Cardiac muscle cell (in vitro differentiated cells and primary cell): ENCODE measurements around the gene VSIG8. TPM values are rescaled to one million over a fixed set of nuclear protein-coding genes. Genes with fewer than 3 reads are reported as not detected.
"Not testable (repeated sequence)": the region's sequence is repeated elsewhere in the genome, so short reads cannot be mapped to it uniquely, and the experiment has no call there.

ENCODE experiments used
- DNase-seq, 2 donors: peaks; one replicate each; pipeline versions ENCODE4 v3.0.0 to v3.0.0-alpha.2; 2010 to 2017; ENCODE audit warnings: low read depth in 1 of 2, low spot score in 1 of 2
- H3K27ac ChIP-seq: fragments of 200-600 bp; sonication (generic); 2 replicates; pipeline ENCODE4 v1.5.1; 2016
- H3K27me3 ChIP-seq: fragments of 200-600 bp; sonication (generic); 2 replicates; pipeline ENCODE4 v1.6.0; 2016; ENCODE audit warnings: control low read depth
- H3K36me3 ChIP-seq: fragments of 200-600 bp; sonication (generic); 2 replicates; pipeline ENCODE4 v1.5.1; 2016; ENCODE audit warnings: control low read depth
- H3K4me1 ChIP-seq: fragments of 200-600 bp; sonication (generic); 2 replicates; pipeline ENCODE4 v1.8.1; 2017; ENCODE audit warnings: low read depth, mild to moderate bottlenecking, mixed run types
- H3K4me3 ChIP-seq: fragments of 200-600 bp; sonication (generic); 2 replicates; pipeline ENCODE4 v1.5.1; 2016; ENCODE audit warnings: mild to moderate bottlenecking
- H3K9me3 ChIP-seq: fragments of 200-600 bp; sonication (generic); 2 replicates; pipeline ENCODE4 v1.5.1; 2017; ENCODE audit warnings: low read depth, mild to moderate bottlenecking, control low read depth
- polyA plus RNA-seq: library from polyadenylated mRNA; unstranded; fragments of >200 nt; fragmentation: Nextera tagmentation; extraction: Ambion mirVana; gene quantifications from 2 replicates; pipeline ENCODE4 v1.2.1, GENCODE V29; 2016
- total RNA-seq: library from RNA; depleted of rRNA; stranded (reverse); fragments of >200 nt; gene quantifications from 2 replicates; pipeline ENCODE4 v1.2.3, GENCODE V29; 2016
- TF ChIP-seq, protein P1 (sequence below): IDR thresholded peaks from 2 replicates; pipeline ENCODE4 v1.5.1; 2012; ENCODE audit warnings: low read depth, mild to moderate bottlenecking, low read length

VSIG8 gene
- total and polyA plus RNA-seq, 2 experiments from 2014 or later = not detected

DNA sequence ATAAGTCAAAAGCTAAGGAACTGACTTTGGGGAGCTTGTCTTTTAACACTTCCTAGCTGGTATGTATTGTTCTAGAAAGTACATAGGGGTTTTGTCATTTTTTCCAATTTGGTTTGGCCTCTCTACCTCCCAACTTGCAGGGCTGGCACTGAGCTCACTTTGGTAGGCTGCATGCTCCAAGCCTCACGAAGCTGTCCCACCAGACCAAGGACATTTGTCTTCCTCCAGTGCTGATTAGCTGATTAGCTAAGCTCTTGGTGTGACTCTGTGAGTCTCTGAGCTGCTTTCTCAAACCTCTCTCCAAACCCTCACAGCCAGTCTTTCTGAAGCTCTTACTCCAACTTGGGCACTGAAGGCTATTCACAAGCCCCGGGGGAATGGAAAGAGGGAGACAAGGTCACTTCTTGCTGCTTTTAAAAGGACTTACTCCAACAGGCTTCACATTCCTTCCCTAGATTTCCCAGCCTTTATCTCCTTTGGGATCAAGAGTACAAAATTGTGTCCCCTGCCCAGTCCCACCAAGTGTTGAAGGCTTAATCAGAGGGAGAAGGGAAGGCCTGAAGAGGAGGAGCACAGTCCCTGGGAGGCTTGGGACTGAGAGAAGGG lies 38.4 kb upstream of the VSIG8 start:
- H3K4me3 ChIP-seq = no peak overlapping the region
- no peaks in the 10 kb centered on the region for H3K9me3 ChIP-seq
- H3K27ac ChIP-seq = no peak overlapping the region
- no peaks in the 10 kb centered on the region for H3K36me3 ChIP-seq
- no peak for DNase-seq
- H3K4me1 ChIP-seq = peaks cover 9% of the 10 kb centered on the region
- TF ChIP-seq, protein P1, sequence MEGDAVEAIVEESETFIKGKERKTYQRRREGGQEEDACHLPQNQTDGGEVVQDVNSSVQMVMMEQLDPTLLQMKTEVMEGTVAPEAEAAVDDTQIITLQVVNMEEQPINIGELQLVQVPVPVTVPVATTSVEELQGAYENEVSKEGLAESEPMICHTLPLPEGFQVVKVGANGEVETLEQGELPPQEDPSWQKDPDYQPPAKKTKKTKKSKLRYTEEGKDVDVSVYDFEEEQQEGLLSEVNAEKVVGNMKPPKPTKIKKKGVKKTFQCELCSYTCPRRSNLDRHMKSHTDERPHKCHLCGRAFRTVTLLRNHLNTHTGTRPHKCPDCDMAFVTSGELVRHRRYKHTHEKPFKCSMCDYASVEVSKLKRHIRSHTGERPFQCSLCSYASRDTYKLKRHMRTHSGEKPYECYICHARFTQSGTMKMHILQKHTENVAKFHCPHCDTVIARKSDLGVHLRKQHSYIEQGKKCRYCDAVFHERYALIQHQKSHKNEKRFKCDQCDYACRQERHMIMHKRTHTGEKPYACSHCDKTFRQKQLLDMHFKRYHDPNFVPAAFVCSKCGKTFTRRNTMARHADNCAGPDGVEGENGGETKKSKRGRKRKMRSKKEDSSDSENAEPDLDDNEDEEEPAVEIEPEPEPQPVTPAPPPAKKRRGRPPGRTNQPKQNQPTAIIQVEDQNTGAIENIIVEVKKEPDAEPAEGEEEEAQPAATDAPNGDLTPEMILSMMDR = no peak
- no peaks in the 10 kb centered on the region for H3K27me3 ChIP-seq

DNA sequence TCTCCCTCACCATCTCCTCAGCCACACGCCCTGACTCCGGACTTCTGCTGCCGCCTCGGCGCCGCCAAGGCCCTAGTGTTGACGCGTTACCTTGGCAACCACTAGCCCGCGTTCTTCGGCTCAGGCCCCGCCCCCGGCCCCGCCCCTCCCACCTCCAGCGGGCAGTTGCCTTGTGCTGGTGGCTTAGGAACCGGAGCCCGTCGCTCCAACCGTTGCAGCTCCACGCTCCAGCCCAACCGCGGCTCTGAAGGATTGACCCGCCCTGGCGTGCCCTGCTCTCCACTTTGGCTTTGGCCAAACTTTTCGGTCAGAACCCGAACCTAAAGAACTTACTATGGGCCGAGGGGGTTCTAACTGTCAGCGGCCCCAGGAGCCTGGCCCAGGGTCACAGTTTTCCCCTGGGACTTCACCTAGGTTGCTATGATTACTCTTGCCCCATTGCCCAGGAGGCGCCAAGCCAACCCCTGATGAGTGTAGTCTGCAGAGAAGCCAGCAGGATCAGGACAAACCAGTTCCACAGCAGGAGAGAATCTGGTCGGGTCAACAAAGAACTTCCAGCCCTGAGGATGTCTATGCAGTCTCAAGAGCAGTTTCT lies 37.7 kb upstream of the VSIG8 start, which contains the start of gene CFAP45:
CFAP45 (minus strand) TSS at position 80 of the 595 bp plus-strand sequence; CDS start at position 13, 67 bp downstream.
- TF ChIP-seq, protein P1 = no peak
- Histone ChIP-seq H3K36me3 (no peaks in the 10 kb centered on the region), H3K4me1 (peaks cover 9% of the 10 kb centered on the region), H3K27ac (no peak within 1 kb of the TSS), H3K9me3 (no peaks in the 10 kb centered on the region), H3K4me3 (no peak within 1 kb of the TSS), H3K27me3 (no peaks in the 10 kb centered on the region)
- DNase-seq = peak; percentile 91 to 95

DNA sequence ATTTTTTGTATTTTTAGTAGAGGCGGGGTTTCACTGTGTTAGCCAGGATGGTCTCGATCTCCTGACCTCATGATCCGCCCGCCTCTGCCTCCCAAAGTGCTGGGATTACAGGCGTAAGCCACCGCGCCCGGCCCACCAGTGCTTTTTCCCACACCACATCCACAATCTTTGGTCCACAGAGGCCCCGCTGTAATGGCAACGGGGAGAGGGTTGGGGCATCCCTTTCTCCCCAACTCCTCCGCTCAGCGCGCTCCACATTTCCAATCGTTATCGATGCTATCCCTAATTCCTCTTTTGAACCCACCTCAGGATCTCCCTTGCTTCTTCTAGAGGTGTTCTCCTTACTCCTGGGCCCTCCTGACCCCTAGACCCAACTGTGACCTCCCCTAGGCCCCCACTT lies 37.2 kb upstream of the VSIG8 start:
- H3K36me3 ChIP-seq, H3K4me1 ChIP-seq, H3K9me3 ChIP-seq, H3K27me3 ChIP-seq, DNase-seq, H3K4me3 ChIP-seq, H3K27ac ChIP-seq: not testable (repeated sequence)

DNA sequence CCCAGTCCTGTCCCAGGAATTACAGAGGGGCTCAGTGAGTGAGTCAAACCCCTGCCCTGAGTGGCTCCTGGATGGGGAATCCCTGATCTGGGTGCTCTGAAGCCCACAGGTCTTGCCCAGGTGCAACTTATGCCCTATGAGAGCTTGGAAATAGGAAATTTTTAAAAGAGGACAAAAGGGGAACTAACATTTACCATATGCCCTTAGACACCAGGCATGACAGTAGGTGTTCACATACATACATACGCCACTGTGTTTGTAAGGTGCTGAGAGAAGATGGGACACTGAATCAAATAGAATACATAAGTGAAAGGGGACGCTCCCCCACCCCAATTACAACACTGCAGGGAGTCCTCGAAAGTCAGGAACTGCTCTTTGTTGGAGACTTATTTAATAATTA lies 36.1 kb upstream of the VSIG8 start:
- Histone ChIP-seq H3K36me3 (no peaks in the 10 kb centered on the region), H3K4me3 (no peak overlapping the region), H3K27ac (no peak overlapping the region), H3K4me1 (peaks cover 9% of the 10 kb centered on the region), H3K9me3 (no peaks in the 10 kb centered on the region), H3K27me3 (no peaks in the 10 kb centered on the region)
- DNase-seq = no peak
- TF ChIP-seq, protein P1 = no peak

DNA sequence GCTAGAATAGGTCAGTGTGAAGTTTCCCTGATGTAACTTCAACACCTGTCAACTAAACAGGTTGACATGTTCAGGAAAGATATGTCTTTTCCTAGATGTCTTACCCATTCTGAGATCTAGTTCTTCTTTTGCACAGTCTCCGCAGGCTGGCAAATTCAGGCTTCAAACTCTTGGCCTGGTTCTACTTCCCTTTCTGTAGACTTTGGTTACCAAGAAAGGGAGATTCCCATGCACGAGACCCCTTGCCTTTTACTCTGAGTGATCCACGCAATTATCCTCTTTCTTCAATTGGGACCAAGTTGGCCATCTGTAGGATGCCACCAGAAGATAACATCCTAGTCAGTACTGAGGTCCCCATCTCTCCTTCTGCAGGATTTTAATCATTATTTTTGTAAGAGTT lies 35.5 kb upstream of the VSIG8 start:
- TF ChIP-seq, protein P1 = no peak
- H3K36me3 ChIP-seq = no peaks in the 10 kb centered on the region
- no peaks in the 10 kb centered on the region for H3K27me3 ChIP-seq
- H3K4me1 ChIP-seq = peaks cover 9% of the 10 kb centered on the region
- H3K4me3 ChIP-seq = no peak overlapping the region
- H3K9me3 ChIP-seq = no peaks in the 10 kb centered on the region
- DNase-seq = no peak
- no peak overlapping the region for H3K27ac ChIP-seq

DNA sequence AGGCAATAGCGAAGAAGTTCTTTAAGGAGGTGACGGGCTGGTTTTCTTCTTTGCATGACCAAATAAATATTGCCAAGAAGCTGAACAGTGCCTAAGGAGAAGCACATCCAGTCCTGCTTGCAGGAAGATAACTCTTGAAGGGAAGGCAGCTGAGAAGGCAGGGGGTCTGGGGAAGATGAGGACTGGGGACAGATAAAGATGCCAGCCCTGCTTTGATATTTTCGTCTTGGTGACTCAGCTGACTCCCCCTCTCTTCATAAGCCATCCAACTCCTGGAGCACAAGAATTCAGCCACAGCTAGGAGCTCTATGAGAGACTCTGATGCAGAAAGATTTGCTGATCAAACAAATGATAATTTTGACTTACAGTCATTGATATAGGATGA lies 34.1 kb upstream of the VSIG8 start:
- TF ChIP-seq, protein P1 = no peak
- no peak for DNase-seq
- peaks cover 9% of the 10 kb centered on the region for H3K4me1 ChIP-seq

More for the DNA sequence above, 34.1 kb upstream of the VSIG8 start:
- no peak overlapping the region for H3K27ac ChIP-seq
- H3K4me3 ChIP-seq = no peak overlapping the region
- no peaks in the 10 kb centered on the region for H3K27me3 ChIP-seq
- no peaks in the 10 kb centered on the region for H3K9me3 ChIP-seq
- no peaks in the 10 kb centered on the region for H3K36me3 ChIP-seq
